DOHH2 (cell line): ENCODE results near the gene KCNA1.

Source experiments
- EZH2phosphoT487 ChIP-seq: fragments of 200-600 bp; sonication (generic); IDR thresholded peaks from 2 replicates; pipeline ENCODE4 v1.6.1; 2017; ENCODE audit warnings: borderline replicate concordance, mild to moderate bottlenecking, antibody characterized with exemption, low read length, moderate library complexity, mixed read lengths
- TF ChIP-seq, protein P1 (sequence below): fragments of 200-600 bp; sonication (generic); IDR thresholded peaks from one replicate; pipeline ENCODE4 v1.5.1; 2014; ENCODE audit warnings: antibody characterized with exemption, mild to moderate bottlenecking, low read depth, low read length; ENCODE audit not compliant: poor library complexity, severe bottlenecking

DNA sequence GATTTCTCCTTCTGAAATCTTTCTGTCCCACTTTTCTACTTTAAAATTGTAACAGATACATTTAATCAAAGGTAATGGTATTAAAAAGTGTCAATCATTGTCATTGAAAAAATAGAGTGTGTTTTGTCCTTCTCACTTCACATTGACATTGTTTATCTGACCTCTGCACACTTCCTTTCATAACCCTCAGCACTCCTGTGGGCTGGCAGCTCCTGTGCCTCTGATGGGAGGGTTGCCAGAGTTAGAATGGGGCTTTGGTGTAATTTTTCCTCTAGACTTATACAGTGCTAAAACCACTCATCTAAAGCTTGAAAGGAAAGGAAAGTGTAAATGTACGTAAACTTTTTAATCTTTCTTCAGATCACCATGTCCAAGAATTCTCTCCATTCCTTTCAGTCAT, 23.7 kb downstream of the KCNA1 start:
- TF ChIP-seq, protein P1, sequence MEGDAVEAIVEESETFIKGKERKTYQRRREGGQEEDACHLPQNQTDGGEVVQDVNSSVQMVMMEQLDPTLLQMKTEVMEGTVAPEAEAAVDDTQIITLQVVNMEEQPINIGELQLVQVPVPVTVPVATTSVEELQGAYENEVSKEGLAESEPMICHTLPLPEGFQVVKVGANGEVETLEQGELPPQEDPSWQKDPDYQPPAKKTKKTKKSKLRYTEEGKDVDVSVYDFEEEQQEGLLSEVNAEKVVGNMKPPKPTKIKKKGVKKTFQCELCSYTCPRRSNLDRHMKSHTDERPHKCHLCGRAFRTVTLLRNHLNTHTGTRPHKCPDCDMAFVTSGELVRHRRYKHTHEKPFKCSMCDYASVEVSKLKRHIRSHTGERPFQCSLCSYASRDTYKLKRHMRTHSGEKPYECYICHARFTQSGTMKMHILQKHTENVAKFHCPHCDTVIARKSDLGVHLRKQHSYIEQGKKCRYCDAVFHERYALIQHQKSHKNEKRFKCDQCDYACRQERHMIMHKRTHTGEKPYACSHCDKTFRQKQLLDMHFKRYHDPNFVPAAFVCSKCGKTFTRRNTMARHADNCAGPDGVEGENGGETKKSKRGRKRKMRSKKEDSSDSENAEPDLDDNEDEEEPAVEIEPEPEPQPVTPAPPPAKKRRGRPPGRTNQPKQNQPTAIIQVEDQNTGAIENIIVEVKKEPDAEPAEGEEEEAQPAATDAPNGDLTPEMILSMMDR: no peak
- TF ChIP-seq EZH2phosphoT487: no peak
